Panc1 (cell line): ENCODE results near the gene KCP. TPM values are rescaled to one million over a fixed set of nuclear protein-coding genes. Genes with fewer than 3 reads are reported as not detected.

Experiments
- ATAC-seq: fragments of 200-7000 bp; cut with Tn5 transposase; 2 replicates; pipeline ENCODE4 v1.9.1; 2020; ENCODE audit warnings: mild to moderate bottlenecking, moderate library complexity
- BruUV-seq: library from RNA; stranded (reverse); fragments of 400-500 nt; replicated peaks from 2 replicates; lab custom pipeline; 2021; lab: Mats Ljungman, UMichigan
- CTCF ChIA-PET: fragments of 300-600 bp; sonication (Branson Sonifier 250); formaldehyde crosslinking; loops from one replicate; lab custom pipeline; 2022; ENCODE audit warnings: antibody characterized with exemption; lab: Charles Lee
- POLR2A ChIA-PET: fragments of 300-600 bp; sonication (Branson Sonifier 250); formaldehyde crosslinking; loops from one replicate; lab custom pipeline; 2022; ENCODE audit warnings: antibody characterized with exemption; lab: Charles Lee
- DNase-seq: peaks from one replicate; pipeline ENCODE4 v3.0.0-alpha.2; 2010; ENCODE audit warnings: low read depth, low spot score
- H3K27ac ChIP-seq: 2 replicates; pipeline ENCODE4 v1.5.1; 2011; ENCODE audit warnings: mild to moderate bottlenecking, low read length, inconsistent platforms
- H3K27me3 ChIP-seq: fragments of 200-500 bp; sonication (Bioruptor generic); 2 replicates; pipeline ENCODE4 v1.6.0; 2014; ENCODE audit warnings: low read length, inconsistent platforms; ENCODE audit not compliant: control insufficient read depth, insufficient read depth
- H3K36me3 ChIP-seq: fragments of 200-500 bp; sonication (Bioruptor generic); 2 replicates; pipeline ENCODE4 v1.5.1; 2014; ENCODE audit warnings: inconsistent platforms, mild to moderate bottlenecking, low read length, moderate library complexity; ENCODE audit not compliant: control insufficient read depth, insufficient read depth
- H3K4me1 ChIP-seq: 2 replicates; pipeline ENCODE4 v1.5.1; 2011; ENCODE audit warnings: inconsistent platforms, mild to moderate bottlenecking, low read length, moderate library complexity; ENCODE audit not compliant: control insufficient read depth, insufficient read depth
- H3K4me3 ChIP-seq, 2 experiments: 2 replicates each; pipeline ENCODE4 v1.5.1; 2011 to 2012; ENCODE audit warnings: low read depth in 2 of 2, low read length in 2 of 2, mild to moderate bottlenecking in 2 of 2, inconsistent platforms in 1 of 2, moderate library complexity in 1 of 2
- H3K9me3 ChIP-seq: fragments of 200-500 bp; sonication (Bioruptor generic); 2 replicates; pipeline ENCODE4 v1.5.1; 2014; ENCODE audit warnings: low read depth, mild to moderate bottlenecking, inconsistent platforms, low read length, moderate library complexity; ENCODE audit not compliant: control insufficient read depth, insufficient read depth
- POLR2AphosphoS5 ChIP-seq: IDR thresholded peaks from 2 replicates; pipeline ENCODE4 v1.6.1; 2012; ENCODE audit warnings: mild to moderate bottlenecking, low read depth, low read length, moderate library complexity
- REST ChIP-seq, 2 experiments: IDR thresholded peaks; 2 replicates each; pipeline ENCODE4 v1.6.1; 2011 to 2012; ENCODE audit warnings: low read depth in 2 of 2, control low read depth in 1 of 2, low read length in 1 of 2, mild to moderate bottlenecking in 1 of 2, moderate library complexity in 1 of 2; ENCODE audit not compliant: insufficient read depth in 1 of 2
- SIN3A ChIP-seq: IDR thresholded peaks from 2 replicates; pipeline ENCODE4 v1.6.1; 2012; ENCODE audit warnings: low read depth, mild to moderate bottlenecking, low read length, moderate library complexity, borderline replicate concordance; ENCODE audit not compliant: insufficient read depth
- TCF7L2 ChIP-seq: IDR thresholded peaks from 2 replicates; pipeline ENCODE4 v1.6.1; 2011; ENCODE audit warnings: mild to moderate bottlenecking, low read depth, low read length, inconsistent platforms
- in situ Hi-C: cut with HindIII; loops from 2 replicates; pipeline ENCODE4 v1.10.0; 2016; ENCODE audit warnings: low sequenced_read_pairs, low pct_unique_long_range_greater_than_20kb
- intact Hi-C: fragments of 100-400 bp; cut with micrococcal nuclease; formaldehyde crosslinking; loops from one replicate; pipeline ENCODE4 v1.10.0; 2022; ENCODE audit not compliant: unreplicated experiment
- total RNA-seq: library from RNA; stranded (reverse); gene quantifications from one replicate; pipeline ENCODE4 v1.2.1, GENCODE V29; 2021; ENCODE audit not compliant: unreplicated experiment
- TF ChIP-seq, protein P1 (sequence below): fragments of 450-650 bp; IDR thresholded peaks from 2 replicates; pipeline ENCODE4 v1.5.1; 2017; ENCODE audit warnings: mild to moderate bottlenecking

The KCP gene
- total RNA-seq, 1 experiment from 2014 or later, result 0.13 TPM

GRCh38 chr7:128920913-128921582 is 10.5 kb upstream of the KCP start:
- DNase-seq (no peak), ATAC-seq (no peak)
- TF ChIP-seq TCF7L2 (no peak), SIN3A (no peak), REST (IDR thresholded peaks at IDR 0.05; ENCODE audit: insufficient read depth in 1 of 2, low read depth in 2 of 2, low read length in 1 of 2) (no peak), POLR2AphosphoS5 (no peak)
- TF ChIP-seq, protein P1, sequence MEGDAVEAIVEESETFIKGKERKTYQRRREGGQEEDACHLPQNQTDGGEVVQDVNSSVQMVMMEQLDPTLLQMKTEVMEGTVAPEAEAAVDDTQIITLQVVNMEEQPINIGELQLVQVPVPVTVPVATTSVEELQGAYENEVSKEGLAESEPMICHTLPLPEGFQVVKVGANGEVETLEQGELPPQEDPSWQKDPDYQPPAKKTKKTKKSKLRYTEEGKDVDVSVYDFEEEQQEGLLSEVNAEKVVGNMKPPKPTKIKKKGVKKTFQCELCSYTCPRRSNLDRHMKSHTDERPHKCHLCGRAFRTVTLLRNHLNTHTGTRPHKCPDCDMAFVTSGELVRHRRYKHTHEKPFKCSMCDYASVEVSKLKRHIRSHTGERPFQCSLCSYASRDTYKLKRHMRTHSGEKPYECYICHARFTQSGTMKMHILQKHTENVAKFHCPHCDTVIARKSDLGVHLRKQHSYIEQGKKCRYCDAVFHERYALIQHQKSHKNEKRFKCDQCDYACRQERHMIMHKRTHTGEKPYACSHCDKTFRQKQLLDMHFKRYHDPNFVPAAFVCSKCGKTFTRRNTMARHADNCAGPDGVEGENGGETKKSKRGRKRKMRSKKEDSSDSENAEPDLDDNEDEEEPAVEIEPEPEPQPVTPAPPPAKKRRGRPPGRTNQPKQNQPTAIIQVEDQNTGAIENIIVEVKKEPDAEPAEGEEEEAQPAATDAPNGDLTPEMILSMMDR, result no peak
- H3K4me3 ChIP-seq, result no peak overlapping the region
- no peaks in the 10 kb centered on the region for H3K4me1 ChIP-seq
- POLR2A ChIA-PET, result no interaction called here
- CTCF ChIA-PET, result no interaction called here
- H3K27ac ChIP-seq, result no peak overlapping the region
- in situ Hi-C loops (no loop called here), intact Hi-C loops (no loop called here)
- H3K9me3 ChIP-seq, result no peaks in the 10 kb centered on the region
- H3K36me3 ChIP-seq, result no peaks in the 10 kb centered on the region
- no TSS peak for BruUV-seq
- H3K27me3 ChIP-seq, result peaks cover 6% of the 10 kb centered on the region

DNA sequence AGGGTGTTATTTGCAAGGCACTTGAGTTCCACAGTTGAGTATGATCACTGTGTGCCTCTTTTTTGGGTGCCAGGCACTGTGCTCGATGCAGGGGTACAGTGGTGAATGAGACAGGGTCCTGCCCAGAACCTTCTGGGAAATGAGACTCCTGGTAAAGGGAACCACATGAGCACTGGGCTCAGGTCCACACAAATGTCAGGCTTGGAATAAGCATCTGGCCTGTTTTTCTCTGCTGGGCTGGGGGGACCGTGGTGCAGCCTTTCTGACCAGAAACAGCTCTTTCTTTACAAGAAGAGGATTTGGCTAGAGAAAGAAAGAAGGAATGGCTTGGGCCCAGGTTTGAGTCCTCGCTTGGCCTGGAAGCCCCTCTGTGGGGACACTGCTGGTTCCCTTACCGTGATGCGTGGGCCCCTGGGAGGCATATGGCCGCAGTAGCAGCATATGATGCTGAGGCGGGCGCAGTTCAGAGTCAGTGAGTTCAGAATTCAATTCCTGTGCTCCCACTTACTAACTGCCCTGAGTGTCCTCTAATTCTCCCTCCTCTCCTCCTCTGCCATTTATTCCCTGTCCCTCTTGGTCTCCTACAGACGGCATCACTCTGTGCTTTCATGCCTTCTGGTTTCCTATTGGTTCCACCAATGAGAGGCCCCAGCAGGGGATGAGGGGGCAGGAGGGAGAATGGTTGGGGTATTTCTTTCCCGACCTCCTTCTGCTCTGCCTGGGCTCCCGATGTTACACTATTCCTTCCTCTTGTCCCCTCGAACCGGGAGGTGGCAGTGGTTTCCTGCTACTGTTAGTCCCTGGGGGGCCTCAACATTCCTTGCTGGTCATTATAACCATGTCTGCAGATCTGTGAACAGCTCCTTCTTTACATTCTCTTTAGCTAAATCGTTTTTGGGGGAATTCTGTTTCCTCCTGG is 9.6 kb upstream of the KCP start:
- Histone ChIP-seq H3K4me1 (no peaks in the 10 kb centered on the region), H3K4me3 (no peak overlapping the region), H3K9me3 (no peaks in the 10 kb centered on the region), H3K27ac (no peak overlapping the region), H3K36me3 (no peaks in the 10 kb centered on the region), H3K27me3 (peaks cover 4% of the 10 kb centered on the region)
- in situ Hi-C loops (no loop called here), intact Hi-C loops (no loop called here)
- TF ChIP-seq TCF7L2 (no peak), REST (IDR thresholded peaks at IDR 0.05; ENCODE audit: insufficient read depth in 1 of 2, low read depth in 2 of 2, low read length in 1 of 2) (no peak), SIN3A (no peak), POLR2AphosphoS5 (no peak)
- TF ChIP-seq, protein P1, result no peak
- BruUV-seq, result no TSS peak
- ChIA-PET CTCF (no interaction called here), POLR2A (no interaction called here)
- DNase-seq, result no peak
- no peak for ATAC-seq
